ENCODE data around the gene ATXN2.

GRCh38 chr12:111405859-111406473 is 193.1 kb downstream of the ATXN2 start, which contains the start of gene SH2B3:
- no peak for TF ChIP-seq CTCF (IDR thresholded peaks at IDR 0.05)
- TF ChIP-seq ZFX (IDR thresholded peaks at IDR 0.05; ENCODE audit: borderline replicate concordance) = no peak
